ENCODE data around the gene SCARB1.
"Not testable (repeated sequence)": the region's sequence is repeated elsewhere in the genome, so short reads cannot be mapped to it uniquely, and the experiment has no call there.

SCARB1 gene

GRCh38 chr12:124893792-124894516, 30.3 kb upstream of the SCARB1 start:
- no peak for DNase-seq (ENCODE audit: low read depth)
- no peak overlapping the region for H3K4me3 ChIP-seq (ENCODE audit: control insufficient read depth, low read depth, low read length)
- no peak for TF ChIP-seq CTCF (conservative IDR thresholded peaks at IDR 0.05; ENCODE audit: control insufficient read depth, insufficient read depth, low read depth, low read length)

- H3K4me3 ChIP-seq (ENCODE audit: control insufficient read depth, low read depth, low read length): no peak overlapping the region
- TF ChIP-seq CTCF (conservative IDR thresholded peaks at IDR 0.05; ENCODE audit: control insufficient read depth, insufficient read depth, low read depth, low read length): no peak
- no peak for DNase-seq (ENCODE audit: low read depth)
Observed at GRCh38 chr12:124888260-124888659, 24.6 kb upstream of the SCARB1 start.

GRCh38 chr12:124887766-124888165, 24.1 kb upstream of the SCARB1 start:
- not testable (repeated sequence) for H3K4me3 ChIP-seq (ENCODE audit: control insufficient read depth, low read depth, low read length); DNase-seq (ENCODE audit: low read depth)

- TF ChIP-seq CTCF (conservative IDR thresholded peaks at IDR 0.05; ENCODE audit: control insufficient read depth, insufficient read depth, low read depth, low read length): no peak
- H3K4me3 ChIP-seq (ENCODE audit: control insufficient read depth, low read depth, low read length): no peak overlapping the region
- no peak for DNase-seq (ENCODE audit: low read depth)
Observed at GRCh38 chr12:124884587-124885438, 21.1 kb upstream of the SCARB1 start.

GRCh38 chr12:124883263-124884130, 19.8 kb upstream of the SCARB1 start:
- no peak for TF ChIP-seq CTCF (conservative IDR thresholded peaks at IDR 0.05; ENCODE audit: control insufficient read depth, insufficient read depth, low read depth, low read length)
- DNase-seq (ENCODE audit: low read depth): peak; percentile 27
- H3K4me3 ChIP-seq (ENCODE audit: control insufficient read depth, low read depth, low read length): no peak overlapping the region

- DNase-seq (ENCODE audit: low read depth): no peak
- H3K4me3 ChIP-seq (ENCODE audit: control insufficient read depth, low read depth, low read length): no peak overlapping the region
Observed at GRCh38 chr12:124881123-124881522, 17.5 kb upstream of the SCARB1 start.

GRCh38 chr12:124880335-124880734, 16.7 kb upstream of the SCARB1 start:
- peak; percentile 36 for DNase-seq (ENCODE audit: low read depth)
- not testable (repeated sequence) for H3K4me3 ChIP-seq (ENCODE audit: control insufficient read depth, low read depth, low read length)

More at GRCh38 chr12:124881123-124881522, 17.5 kb upstream of the SCARB1 start:
- TF ChIP-seq CTCF (conservative IDR thresholded peaks at IDR 0.05; ENCODE audit: control insufficient read depth, insufficient read depth, low read depth, low read length): no peak

All from fibroblast of mammary gland (primary cell).